HG03565 (cell line): ENCODE results near the gene PTPRCAP.
A peak's percentile ranks its signal among the peaks of the same experiment; 100 is the strongest.

ENCODE experiments used
- ATAC-seq: cut with Tn5 transposase; IDR thresholded peaks from one replicate; pipeline ENCODE4 v1.9.1; 2021; ENCODE audit warnings: mild to moderate bottlenecking, moderate library complexity; ENCODE audit not compliant: unreplicated experiment

Gene PTPRCAP

DNA sequence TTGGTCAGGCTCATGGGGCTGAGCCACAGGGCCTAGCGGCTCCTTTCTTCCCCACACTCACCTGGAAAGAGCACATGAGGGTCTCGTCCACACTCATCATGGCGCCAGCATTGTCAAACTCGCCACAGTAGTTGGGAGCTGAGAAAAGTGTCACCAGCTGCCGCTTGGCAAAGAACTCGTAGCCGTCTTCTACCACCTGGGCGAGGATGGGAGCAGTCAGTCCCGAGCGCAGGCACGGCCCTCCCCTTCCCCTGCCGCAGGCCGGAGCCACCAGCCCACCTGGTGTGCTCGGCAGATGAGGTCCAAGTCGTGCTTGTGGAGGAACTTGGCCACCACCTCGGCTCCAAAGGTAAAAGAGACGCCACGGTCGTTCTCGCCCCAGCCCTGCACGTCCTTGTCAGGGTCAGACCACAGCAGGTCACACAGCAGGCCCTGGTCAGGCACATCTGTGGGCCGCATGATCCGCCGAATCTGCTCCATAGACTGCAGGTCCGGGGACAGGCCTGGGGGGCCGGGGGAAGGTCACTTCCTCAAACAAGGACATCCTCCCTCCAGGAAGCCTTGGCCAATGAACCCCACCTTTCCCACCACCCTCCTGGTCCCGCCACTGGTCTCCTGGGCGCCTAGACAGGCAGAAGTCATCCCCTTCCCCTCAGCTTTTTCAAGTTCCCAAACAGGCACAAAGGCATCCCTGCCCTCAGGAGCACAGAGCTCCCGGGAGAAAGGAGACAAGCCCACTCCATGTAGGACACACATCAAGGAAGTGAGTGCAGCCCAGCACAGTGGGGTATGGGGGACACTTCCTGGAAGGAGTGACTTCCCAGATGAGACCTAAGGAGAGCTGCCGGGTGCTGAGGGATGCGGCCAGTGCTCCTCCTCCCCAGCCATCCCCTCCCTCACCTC lies 38.6 kb downstream of the PTPRCAP start:
- no peak for ATAC-seq

DNA sequence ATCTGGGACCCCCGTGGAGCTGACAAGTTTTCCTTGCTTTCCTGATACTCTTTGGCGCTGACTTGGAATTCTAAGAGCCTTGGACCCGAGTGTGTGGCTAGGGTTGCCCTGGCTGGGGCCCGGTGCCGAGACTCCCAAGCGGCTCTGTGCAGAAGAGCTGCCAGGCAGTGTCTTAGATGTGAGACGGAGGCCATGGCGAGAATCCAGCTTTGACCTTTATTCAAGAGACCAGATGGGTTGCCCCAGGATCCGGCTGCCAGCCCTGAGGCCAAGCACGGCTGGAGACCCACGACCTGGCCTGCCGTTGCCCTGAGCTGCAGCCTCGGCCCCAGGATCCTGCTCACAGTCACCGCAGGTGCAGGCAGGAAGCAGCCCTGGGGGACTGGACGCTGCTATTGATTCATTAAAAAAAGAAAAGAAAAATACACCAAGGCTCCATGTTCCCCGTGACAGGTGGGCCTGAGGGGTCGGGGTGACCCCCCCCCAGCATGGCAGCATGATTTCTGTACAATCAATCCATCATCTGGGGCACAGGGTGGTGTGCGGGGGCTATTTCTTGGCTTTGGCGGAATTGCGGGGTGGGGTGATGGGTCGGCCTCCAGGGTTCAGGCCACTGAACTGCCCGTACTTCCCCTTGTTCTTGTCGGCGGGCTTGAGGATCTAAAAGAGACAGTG lies 39.4 kb downstream of the PTPRCAP start:
- no peak for ATAC-seq

DNA sequence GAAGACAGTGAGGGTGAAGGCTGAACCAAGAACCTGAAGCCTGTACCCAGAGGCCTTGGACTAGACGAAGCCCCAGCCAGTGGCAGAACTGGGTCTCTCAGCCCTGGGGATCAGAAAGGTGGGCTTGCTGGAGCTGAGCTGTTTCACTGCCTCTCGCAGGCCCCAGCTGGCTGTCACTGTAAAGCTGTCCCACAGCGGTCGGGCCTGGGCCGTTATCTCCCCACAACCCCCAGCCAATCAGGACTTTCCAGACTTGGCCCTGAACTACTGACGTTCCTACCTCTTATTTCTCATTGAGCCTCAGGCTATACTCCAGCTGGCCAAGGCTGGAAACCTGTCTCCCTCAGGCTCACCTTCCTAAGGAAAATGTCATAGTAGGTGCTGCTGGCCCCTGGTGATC lies 39.9 kb downstream of the PTPRCAP start:
- no peak for ATAC-seq

DNA sequence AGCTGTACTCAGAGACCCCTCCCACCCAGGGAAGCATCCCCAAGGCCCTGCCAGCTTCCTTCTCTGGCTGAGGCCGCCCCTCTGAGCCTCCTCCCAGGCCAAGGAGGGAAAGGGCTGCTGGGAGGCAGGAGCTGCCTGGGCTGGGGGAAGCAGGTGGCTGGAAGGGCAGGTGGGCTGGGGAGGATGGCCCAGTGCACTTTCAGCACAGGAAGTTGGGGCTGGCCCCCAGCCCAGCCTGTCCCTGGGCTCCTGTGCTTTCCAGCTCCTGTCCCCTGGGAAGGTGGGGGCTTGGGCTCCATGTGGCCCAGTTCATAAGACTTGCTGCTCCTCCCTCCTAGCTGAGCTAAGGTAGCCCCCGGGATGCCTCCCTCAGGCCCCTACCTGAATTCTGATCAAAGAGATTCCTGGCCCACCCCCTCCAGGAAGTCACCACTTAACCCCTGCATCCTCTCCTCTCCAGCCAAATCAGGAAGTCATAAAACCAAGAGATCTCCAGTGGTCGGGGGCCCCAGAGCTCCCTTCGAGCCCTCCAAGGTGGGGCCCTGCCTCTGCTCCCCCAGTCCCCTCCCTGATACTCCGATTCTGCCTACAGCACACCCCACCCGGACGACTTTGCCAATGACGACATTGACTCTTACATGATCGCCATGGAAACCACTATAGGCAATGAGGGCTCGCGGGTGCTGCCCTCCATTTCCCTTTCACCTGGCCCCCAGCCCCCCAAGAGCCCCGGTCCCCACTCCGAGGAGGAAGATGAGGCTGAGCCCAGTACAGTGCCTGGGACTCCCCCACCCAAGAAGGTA lies 40.7 kb downstream of the PTPRCAP start:
- ATAC-seq, result no peak

DNA sequence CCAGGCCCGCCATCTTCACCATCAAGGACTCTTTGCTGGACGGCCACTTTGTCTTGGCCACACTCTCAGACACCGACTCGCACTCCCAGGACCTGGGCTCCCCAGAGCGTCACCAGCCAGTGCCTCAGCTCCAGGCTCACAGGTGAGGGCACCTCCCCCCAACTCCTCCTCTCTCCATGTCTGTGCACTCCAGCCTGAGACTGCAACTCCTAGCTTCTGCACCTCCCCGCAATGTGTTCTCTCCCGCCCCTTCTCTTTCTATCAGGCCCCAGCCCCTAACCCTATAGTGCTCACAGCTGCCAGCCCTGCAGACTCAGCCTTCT lies 41.3 kb downstream of the PTPRCAP start:
- no peak for ATAC-seq

DNA sequence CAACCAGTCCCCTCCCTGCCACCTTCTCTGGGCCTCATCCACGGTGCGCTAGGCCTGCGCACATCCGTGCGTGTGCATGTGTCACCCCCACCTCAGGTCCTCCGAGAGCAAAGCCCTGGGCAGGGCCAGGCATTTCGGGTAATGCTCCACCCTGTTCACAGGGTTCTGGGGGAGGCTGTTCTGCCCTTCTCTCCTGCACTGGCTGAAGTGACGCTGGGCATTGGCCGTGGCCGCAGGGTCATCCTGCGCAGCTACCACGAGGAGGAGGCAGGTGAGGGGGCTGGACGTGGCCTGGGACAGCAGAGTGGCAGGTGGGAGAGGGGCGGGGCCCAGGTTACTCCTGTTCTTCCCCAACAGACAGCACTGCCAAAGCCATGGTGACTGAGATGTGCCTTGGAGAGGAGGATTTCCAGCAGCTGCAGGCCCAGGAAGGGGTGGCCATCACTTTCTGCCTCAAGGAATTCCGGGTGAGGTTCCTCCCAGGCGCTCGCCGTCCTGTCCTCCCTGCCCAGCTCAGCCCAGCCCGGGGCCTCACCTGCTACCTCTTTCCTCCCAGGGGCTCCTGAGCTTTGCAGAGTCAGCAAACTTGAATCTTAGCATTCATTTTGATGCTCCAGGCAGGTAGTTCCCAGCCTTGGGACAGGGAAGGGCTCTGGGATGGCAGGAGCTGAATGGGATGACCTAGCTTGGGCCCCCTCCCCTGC lies 41.8 kb downstream of the PTPRCAP start:
- ATAC-seq, result no peak

DNA sequence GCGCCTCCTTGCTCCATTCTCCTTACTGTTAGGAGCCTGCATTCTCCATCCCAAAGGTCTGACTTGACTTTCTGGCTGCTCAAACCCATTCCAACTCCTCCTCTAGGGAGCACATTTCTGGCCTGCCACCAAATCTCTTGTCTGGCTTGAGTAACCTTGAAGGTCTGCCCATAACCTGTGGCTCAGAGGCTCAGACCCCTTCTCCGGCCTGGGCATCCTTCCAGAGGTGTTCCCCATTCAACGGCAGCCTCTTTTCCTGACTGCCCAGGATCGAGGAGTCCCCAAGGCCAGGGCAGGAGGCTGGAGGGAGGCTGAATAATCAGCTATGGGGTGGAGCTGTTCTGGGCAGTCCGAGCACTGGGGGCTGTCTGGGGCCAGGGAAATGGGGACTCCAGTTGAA lies 43.5 kb downstream of the PTPRCAP start:
- ATAC-seq, result no peak

DNA sequence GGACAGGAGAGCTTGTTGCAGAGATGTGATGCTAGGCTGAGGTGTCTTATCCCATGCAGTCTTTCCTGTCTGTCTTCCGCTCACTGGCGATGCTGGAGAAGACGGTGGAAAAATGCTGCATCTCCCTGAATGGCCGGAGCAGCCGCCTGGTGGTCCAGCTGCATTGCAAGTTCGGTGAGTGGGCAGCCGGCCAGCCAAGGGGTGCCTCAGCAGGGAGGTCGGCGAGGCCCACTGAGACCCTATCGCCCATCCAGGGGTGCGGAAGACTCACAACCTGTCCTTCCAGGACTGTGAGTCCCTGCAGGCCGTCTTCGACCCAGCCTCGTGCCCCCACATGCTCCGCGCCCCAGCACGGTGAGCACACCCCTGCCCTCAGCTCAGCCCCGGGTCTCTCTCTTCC lies 44.0 kb downstream of the PTPRCAP start:
- ATAC-seq, result no peak

DNA sequence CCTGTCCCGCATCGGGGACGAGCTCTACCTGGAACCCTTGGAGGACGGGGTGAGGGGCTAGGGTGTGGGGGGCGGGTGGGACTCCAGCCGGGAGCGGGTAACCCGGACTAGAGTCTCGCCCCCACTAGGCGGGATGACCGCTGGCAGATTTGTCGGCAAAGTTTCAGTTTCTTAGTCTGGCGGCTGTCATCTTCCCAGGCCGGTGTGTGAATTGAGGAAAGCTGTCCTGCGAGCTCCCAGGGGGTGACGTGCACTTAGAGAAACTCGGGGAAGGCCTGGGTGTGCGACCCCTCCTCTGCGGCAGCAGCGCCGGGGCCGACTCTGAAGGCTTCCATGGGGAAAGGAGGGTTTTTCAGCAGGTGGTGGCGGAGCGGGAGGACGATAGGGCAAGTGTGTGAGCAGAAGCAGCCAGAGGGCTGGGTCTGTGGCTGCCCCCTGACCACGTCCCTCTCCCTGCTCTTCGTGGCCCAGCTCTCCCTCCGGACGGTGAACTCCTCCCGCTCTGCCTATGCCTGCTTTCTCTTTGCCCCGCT lies 45.2 kb downstream of the PTPRCAP start:
- ATAC-seq, result no peak

DNA sequence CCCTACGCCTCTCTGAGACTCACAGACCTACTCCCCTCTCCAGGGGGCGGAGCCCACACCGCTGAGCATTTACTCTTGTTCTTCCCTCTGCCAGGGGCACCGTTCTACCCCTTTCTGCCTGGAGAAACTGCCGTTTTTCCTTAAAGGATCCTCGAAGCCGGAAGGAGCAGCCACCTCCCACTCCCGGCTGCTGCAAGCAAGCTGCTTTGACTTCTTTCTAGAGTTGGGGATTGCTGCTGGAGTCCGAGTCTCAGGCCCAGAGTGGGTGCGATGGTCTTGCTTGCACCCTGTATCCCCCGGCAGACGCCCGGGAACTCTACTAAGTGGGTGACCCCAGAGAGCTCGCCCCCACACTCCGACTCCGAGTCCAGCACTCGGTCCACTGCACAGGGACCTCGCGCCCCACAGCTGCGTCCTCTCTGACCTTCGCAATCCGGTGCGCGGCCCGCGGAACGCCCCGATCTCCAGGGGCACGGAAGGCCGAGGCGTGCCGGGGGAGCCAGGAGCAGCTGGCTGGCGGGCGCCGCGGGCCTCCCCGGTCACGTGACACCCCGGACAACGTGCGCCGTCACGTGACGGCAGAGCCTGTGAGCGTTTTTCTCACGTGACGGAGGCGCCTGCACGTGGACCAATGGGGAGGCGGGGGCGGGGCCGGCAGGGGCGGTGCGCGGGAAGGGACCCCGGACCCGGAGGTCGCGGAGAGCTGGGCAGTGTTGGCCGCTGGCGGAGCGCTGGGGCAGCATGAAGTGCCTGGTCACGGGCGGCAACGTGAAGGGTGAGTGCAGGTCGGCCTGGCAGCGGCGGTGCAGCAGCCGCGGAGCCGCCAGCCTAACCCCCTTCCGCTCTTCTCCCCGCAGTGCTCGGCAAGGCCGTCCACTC lies 45.9 kb downstream of the PTPRCAP start, which contains the start of gene RAD9A:
Gene RAD9A (plus strand): TSS at position 683 of the 879 bp plus-strand sequence. CDS start 59 bp downstream, at position 742.
- ATAC-seq, result peak; percentile 62

DNA sequence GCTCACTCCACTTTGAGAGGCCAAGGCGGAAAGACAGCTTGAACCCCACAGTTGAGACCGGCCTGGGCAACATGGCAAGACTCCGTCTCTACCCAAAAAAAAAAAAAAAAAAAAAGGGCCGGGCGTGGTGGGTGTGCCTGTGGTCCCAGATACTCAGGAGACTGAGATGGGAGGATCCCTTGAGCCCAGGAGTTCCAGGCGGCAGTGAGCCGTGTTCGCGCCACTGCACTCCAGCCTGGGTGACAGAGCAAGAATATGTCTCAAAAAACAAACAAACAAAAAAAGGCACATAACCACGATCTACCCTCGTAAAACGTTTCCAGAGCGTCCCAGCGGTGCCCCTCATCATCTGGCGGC lies 46.6 kb downstream of the PTPRCAP start:
- ATAC-seq, result no peak

DNA sequence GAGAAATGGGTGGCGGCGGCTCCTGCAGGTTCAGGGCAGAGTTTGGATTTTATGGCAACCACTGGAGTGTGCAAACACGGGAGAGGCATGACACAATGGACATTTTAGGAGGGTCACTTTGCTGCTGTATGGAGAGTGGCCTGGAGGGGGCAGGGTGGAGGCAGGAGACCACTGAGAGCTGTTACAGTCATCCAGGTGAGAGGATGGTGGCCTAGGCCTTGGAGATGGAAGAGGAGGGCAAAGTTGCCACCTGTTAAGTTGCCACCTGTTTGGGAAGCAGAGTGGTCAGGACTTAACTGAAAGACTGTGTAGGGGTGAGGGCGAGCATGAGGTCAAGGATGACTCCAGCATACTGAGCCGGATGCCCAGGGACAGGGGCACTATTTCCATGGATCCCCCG lies 48.0 kb downstream of the PTPRCAP start:
- ATAC-seq, result no peak

DNA sequence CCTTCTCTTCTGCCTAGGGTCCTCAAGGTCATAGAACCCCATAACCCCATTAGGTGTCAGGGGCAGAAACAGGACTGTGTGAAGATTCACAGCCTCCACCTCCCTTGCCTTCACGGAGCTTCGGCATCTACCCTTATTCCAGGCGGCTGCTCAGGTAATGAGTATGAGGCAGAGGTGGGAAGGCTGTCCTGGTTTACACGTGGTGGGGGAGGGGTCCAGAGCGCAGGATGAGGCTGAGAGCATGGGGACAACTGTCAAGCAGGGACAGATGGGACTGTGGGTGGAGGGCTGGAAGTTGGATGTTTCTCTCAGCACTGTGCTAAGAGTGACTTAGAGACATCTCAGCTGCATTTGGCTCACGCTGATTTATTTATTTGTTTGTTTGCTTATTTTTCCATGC lies 50.0 kb downstream of the PTPRCAP start:
- no peak for ATAC-seq

DNA sequence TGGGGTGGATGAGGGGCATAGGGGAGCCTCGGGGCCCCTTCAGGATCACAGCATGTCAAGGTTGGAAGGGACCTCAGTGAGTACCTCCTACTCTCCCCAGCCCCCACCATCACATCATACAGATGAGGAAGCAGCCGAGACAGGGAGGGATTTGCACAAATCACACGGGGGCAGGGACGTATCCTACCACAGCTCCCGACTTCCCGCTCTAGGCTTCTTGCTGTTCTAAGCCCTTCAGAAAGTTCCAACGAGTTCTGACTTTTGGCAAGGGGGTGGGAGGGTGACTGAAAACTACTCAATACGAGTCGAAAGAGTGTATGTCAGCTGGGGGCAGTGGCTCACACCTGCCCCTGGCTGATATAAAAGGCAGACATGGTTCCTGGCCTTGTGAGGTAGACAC lies 50.4 kb downstream of the PTPRCAP start:
- ATAC-seq, result no peak
